ENCODE data around the gene BPIFA3.

The BPIFA3 gene

DNA sequence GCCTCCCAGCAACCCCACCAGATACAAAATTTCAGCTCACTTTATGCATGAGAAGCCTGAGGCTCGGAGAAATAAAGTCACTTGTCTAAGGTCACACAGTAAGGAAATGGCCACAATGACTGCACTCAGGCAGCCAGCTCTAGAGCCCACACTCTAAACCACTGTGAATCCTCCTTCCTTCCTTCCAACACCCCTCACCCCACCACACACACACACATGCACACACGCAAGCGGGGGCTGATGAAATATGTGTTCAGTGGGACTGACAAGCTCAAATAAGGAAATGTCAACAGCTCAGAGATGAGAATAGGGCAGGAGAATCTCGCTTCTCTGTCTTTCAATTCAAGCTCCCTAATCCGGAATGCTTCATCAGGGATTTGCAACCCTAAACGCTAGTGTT lies 12.7 kb downstream of the BPIFA3 start:
- TF ChIP-seq TAF1 (IDR thresholded peaks at IDR 0.05; ENCODE audit: borderline replicate concordance, low read depth, low read length) (no peak), POLR2AphosphoS5 (IDR thresholded peaks at IDR 0.05; ENCODE audit: low read depth, low read length) (no peak), POLR2A (IDR thresholded peaks at IDR 0.05; ENCODE audit: low read depth, low read length) (no peak)
- no peak for DNase-seq (ENCODE audit: insufficient read length)
- no peak for FAIRE-seq

DNA sequence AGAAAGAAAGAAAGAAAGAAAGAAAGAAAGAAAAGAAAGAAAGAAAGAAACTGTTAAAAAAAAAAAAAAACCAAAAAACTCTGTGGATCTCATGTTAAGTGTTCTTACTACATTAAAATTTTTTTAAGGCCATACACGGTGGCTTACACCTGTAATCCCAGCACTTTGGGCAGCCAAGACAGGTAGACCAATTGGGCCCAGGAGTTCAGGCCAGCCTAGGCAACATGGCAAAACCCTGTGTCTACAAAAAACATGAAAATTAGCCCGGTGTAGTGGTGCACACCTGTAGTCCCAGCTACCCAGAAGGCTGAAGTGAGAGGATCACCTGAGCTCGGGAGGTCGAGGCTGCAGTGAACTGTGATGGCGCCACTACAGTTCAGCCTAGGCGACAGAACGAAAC lies 14.1 kb downstream of the BPIFA3 start:
- FAIRE-seq (no peak), DNase-seq (ENCODE audit: insufficient read length) (no peak)
- TF ChIP-seq POLR2A (IDR thresholded peaks at IDR 0.05; ENCODE audit: low read depth, low read length) (no peak), TAF1 (IDR thresholded peaks at IDR 0.05; ENCODE audit: borderline replicate concordance, low read depth, low read length) (no peak), POLR2AphosphoS5 (IDR thresholded peaks at IDR 0.05; ENCODE audit: low read depth, low read length) (no peak)

DNA sequence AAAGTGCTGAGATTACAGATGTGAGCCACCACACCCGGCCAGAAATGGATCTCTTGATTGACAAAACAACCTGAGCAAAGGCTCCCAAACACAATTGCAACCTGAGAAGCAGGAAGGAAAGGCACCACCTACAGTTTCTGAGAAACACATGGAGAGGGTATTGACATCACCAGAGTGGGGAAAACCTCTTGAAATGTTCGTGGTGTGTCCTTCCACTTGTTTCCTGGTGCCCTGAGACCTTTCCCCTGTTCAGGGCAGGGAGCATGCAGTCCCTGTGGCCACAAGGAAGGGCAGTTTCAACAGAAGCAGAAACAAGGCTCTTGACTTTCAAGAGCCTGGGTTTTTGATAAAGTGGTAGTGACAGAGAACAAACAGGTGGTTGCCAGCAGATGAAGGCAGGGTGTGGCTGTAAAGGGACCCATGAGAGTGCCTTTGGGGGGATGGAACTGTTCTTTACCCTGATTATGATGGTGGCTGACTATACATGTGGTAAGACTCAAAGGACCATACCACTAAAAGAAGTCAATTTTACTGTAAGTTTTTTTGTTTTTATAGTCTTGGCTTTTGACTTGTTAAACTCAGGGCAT lies 15.4 kb downstream of the BPIFA3 start:
- TF ChIP-seq POLR2A (IDR thresholded peaks at IDR 0.05; ENCODE audit: low read depth, low read length) = no peak
- TF ChIP-seq TAF1 (IDR thresholded peaks at IDR 0.05; ENCODE audit: borderline replicate concordance, low read depth, low read length) = no peak
- TF ChIP-seq POLR2AphosphoS5 (IDR thresholded peaks at IDR 0.05; ENCODE audit: low read depth, low read length) = no peak
- no peak for FAIRE-seq
- no peak for DNase-seq (ENCODE audit: insufficient read length)

DNA sequence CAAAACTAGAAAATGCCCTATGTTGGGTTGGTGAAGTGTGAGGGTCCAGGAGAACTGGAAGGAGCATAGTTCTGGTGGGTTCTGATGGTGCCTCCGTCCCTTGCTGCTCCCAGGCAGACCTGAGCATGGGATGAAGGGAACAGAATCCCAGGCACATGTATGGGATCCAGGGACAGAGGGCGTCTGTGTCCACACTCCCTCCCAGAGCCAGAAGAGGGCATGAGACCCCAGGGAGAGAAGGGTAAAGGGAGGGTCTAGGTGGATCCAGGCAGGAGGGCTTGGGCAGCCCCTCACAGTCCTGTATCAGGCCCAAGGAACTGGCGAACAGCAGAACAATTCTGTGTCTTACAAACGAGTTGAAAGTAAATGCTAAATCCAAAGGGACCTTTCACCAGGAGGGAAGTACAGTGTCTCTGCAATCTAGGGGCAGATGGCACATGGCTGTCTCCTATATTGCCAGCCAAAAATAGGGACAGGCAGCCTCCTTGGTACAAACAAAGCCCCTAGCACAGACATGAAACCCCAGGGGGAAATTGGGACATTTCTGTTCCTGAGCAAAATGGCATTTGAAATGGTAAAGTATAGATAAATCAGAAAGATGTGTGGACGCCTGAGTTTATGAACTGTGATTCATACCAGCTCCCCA lies 16.1 kb downstream of the BPIFA3 start:
- no peak for DNase-seq (ENCODE audit: insufficient read length)
- TF ChIP-seq TAF1 (IDR thresholded peaks at IDR 0.05; ENCODE audit: borderline replicate concordance, low read depth, low read length) (no peak), POLR2A (IDR thresholded peaks at IDR 0.05; ENCODE audit: low read depth, low read length) (no peak), POLR2AphosphoS5 (IDR thresholded peaks at IDR 0.05; ENCODE audit: low read depth, low read length) (no peak)
- FAIRE-seq = no peak

DNA sequence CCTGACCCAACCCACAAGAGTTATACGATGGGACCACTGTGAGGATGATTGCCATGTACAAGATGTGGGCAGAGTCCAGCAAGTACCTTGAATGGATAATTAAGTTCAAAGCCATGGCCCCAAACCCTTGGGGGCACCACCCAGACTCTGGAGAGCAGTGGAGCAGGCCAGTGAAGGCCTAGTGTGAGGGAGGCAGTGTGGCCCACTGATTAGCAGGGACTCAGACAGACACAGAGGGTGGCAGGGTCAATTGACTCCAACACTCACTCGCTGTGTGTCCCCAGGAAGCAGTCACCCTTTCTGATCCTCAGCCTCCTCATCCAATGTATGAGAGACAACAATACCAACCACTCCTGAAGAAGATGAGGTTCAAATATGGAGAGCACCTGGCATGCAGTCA lies 16.9 kb downstream of the BPIFA3 start:
- no peak for FAIRE-seq
- TF ChIP-seq POLR2AphosphoS5 (IDR thresholded peaks at IDR 0.05; ENCODE audit: low read depth, low read length) = no peak
- TF ChIP-seq POLR2A (IDR thresholded peaks at IDR 0.05; ENCODE audit: low read depth, low read length) = no peak
- no peak for TF ChIP-seq TAF1 (IDR thresholded peaks at IDR 0.05; ENCODE audit: borderline replicate concordance, low read depth, low read length)
- DNase-seq (ENCODE audit: insufficient read length) = no peak

DNA sequence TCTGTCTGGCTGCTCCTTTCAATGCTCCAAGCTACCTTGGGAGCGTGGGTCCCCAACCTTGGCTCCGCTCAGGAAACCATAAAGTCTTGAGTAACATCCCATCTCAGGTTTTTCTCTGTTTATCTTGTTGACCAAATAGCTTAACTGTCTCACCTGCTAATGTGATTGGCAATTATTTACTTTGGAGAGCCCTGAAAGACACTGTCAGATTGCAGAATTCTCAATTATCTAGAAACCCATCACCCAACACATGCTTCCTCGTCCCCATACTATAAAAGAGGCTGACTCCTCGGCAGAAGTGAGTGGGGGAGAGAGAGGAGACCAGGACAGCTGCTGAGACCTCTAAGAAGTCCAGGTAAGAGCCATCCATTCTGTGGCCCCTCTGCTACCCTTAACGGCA lies 18.5 kb downstream of the BPIFA3 start, which contains the start of gene BPIFA1:
Gene BPIFA1, plus strand, starts transcription at position 301 of the 400 bp plus-strand sequence. CDS start 1,716 bp downstream, outside the sequence.
- DNase-seq (ENCODE audit: insufficient read length) (no peak), FAIRE-seq (no peak)
- TF ChIP-seq POLR2A (IDR thresholded peaks at IDR 0.05; ENCODE audit: low read depth, low read length) (no peak), TAF1 (IDR thresholded peaks at IDR 0.05; ENCODE audit: borderline replicate concordance, low read depth, low read length) (no peak), POLR2AphosphoS5 (IDR thresholded peaks at IDR 0.05; ENCODE audit: low read depth, low read length) (no peak)

DNA sequence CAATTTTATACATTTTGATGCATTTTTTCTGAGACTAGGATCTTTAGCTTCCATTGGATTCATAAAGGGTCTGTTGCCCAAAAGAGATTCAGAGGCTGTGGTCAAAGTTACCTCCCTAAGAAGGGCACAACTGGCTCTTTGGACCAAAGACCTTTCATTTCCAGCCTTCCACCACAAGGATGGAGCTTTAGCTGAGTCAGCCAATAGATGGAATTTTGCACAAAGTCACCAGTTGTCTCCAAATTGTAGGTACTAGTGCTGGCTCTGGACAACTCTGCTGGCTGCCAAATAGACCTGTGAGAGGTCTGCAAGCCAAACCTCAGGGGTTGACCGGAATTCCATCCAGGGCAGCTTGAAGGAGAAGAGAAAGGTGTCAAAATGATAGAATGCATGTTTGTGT lies 19.2 kb downstream of the BPIFA3 start:
- FAIRE-seq (no peak), DNase-seq (ENCODE audit: insufficient read length) (no peak)
- TF ChIP-seq POLR2AphosphoS5 (IDR thresholded peaks at IDR 0.05; ENCODE audit: low read depth, low read length) (no peak), POLR2A (IDR thresholded peaks at IDR 0.05; ENCODE audit: low read depth, low read length) (no peak), TAF1 (IDR thresholded peaks at IDR 0.05; ENCODE audit: borderline replicate concordance, low read depth, low read length) (no peak)

DNA sequence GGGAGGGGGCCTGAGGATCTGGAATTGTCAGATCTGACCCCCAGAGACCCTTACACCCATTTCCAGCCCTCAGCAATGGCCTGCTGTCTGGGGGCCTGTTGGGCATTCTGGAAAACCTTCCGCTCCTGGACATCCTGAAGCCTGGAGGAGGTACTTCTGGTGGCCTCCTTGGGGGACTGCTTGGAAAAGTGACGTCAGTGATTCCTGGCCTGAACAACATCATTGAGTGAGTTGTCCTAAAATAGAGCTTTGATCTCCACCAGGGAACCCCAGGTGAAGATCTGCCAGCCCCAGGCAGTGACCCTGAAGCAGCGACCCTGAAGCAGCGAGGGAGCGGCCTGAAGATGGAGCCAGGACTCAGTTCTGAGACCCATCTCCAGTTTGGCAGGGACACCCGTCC lies 20.8 kb downstream of the BPIFA3 start:
- FAIRE-seq (no peak), DNase-seq (ENCODE audit: insufficient read length) (no peak)
- TF ChIP-seq POLR2A (IDR thresholded peaks at IDR 0.05; ENCODE audit: low read depth, low read length) (no peak), TAF1 (IDR thresholded peaks at IDR 0.05; ENCODE audit: borderline replicate concordance, low read depth, low read length) (no peak), POLR2AphosphoS5 (IDR thresholded peaks at IDR 0.05; ENCODE audit: low read depth, low read length) (no peak)

DNA sequence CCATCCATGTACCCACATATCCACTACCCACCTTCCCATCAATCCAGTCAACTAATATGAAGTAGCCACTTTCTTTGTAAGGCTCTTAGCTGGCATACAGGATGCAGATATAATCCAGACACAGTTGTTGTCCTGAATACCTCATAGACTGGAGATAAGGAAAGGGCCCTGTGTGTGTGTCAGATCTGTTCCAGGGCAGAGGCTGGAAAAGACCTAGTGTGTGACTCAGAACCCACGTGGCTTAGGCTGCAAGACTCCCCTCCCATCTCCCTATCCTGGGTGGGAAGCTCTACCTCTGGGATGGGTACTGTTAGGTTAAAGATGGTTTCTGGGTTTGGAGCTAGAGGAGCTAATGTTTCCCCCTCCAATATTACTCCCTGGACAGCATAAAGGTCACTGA lies 22.3 kb downstream of the BPIFA3 start:
- no peak for DNase-seq (ENCODE audit: insufficient read length)
- no peak for FAIRE-seq
- TF ChIP-seq POLR2A (IDR thresholded peaks at IDR 0.05; ENCODE audit: low read depth, low read length) = no peak

DNA sequence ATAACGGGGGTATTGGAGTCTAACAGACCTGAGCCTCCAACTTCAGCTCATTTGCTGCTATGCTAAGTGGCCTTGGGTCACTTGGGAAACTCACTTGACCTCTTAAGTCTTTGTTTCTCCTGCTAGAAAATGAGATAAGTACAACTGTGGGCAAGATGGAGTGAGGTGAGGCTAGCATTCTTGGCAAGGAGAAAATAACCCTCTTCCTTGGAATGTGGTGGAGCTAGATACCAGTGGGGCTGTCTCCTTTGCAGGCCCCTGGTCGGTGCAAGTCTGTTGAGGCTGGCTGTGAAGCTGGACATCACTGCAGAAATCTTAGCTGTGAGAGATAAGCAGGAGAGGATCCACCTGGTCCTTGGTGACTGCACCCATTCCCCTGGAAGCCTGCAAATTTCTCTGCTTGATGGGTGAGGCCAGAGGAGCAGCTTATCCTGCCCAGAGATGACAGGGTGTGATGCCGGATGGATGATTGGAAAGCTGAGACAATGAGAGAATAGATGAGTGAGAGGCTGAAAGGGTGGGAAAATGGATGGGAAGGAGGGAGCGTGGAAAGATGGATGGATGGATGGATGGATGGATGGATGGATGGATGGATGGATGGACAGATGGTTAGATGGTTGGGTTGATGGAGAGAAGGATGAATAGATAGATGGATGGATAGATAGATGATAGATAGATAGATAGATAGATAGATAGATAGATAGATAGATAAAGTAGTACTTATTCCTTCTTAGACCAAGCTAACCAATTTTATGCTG lies 23.0 kb downstream of the BPIFA3 start:
- TF ChIP-seq TAF1 (IDR thresholded peaks at IDR 0.05; ENCODE audit: borderline replicate concordance, low read depth, low read length) = no peak
- no peak for TF ChIP-seq POLR2A (IDR thresholded peaks at IDR 0.05; ENCODE audit: low read depth, low read length)
- TF ChIP-seq POLR2AphosphoS5 (IDR thresholded peaks at IDR 0.05; ENCODE audit: low read depth, low read length) = no peak
- DNase-seq (ENCODE audit: insufficient read length) (no peak), FAIRE-seq (no peak)

DNA sequence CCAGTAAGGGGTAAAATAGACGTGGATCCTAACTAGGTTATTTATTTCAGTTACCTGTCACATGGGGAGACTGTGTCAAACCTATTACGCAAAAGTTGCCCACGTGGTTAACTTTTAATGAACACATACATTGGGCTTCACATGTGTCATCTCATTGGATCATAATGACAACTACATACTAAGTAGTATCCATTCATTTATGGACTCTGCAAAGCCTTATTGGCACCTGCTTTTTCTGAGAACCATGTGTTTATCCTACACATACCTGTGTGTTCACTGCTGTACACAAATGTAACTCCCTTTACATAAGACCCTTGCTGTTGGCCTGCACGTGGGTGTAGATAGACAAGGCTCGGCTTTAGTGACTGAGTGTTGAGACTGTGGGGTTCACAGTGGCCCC lies 23.8 kb downstream of the BPIFA3 start:
- DNase-seq (ENCODE audit: insufficient read length) (no peak), FAIRE-seq (no peak)
- TF ChIP-seq TAF1 (IDR thresholded peaks at IDR 0.05; ENCODE audit: borderline replicate concordance, low read depth, low read length) (no peak), POLR2AphosphoS5 (IDR thresholded peaks at IDR 0.05; ENCODE audit: low read depth, low read length) (no peak), POLR2A (IDR thresholded peaks at IDR 0.05; ENCODE audit: low read depth, low read length) (no peak)
